SU-DHL-6 (cell line): ENCODE measurements around the gene DRC7.

Experiments used
- EZH2phosphoT487 ChIP-seq: fragments of 200-600 bp; sonication (generic), shearing (Covaris generic); conservative IDR thresholded peaks from 2 replicates; pipeline ENCODE4 v1.6.1; 2018; ENCODE audit warnings: mild to moderate bottlenecking, antibody characterized with exemption, low read length, moderate library complexity, mixed read lengths
- TF ChIP-seq, protein P1 (sequence below): fragments of 200-600 bp; sonication (generic); IDR thresholded peaks from one replicate; pipeline ENCODE4 v1.5.1; 2017; ENCODE audit warnings: antibody characterized with exemption, mild to moderate bottlenecking, low read length, moderate library complexity; ENCODE audit not compliant: insufficient read depth, poor library complexity, severe bottlenecking

- no peak for TF ChIP-seq EZH2phosphoT487
- TF ChIP-seq, protein P1, sequence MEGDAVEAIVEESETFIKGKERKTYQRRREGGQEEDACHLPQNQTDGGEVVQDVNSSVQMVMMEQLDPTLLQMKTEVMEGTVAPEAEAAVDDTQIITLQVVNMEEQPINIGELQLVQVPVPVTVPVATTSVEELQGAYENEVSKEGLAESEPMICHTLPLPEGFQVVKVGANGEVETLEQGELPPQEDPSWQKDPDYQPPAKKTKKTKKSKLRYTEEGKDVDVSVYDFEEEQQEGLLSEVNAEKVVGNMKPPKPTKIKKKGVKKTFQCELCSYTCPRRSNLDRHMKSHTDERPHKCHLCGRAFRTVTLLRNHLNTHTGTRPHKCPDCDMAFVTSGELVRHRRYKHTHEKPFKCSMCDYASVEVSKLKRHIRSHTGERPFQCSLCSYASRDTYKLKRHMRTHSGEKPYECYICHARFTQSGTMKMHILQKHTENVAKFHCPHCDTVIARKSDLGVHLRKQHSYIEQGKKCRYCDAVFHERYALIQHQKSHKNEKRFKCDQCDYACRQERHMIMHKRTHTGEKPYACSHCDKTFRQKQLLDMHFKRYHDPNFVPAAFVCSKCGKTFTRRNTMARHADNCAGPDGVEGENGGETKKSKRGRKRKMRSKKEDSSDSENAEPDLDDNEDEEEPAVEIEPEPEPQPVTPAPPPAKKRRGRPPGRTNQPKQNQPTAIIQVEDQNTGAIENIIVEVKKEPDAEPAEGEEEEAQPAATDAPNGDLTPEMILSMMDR, result no peak
Measured at GRCh38 chr16:57663436-57663835, 31.2 kb upstream of the DRC7 start.
